Ishikawa (cell line): ENCODE measurements around the gene RFTN1.

Experiments used
- CEBPB ChIP-seq: IDR thresholded peaks from 2 replicates; pipeline ENCODE4 v1.6.1; 2012
- CREB1 ChIP-seq: IDR thresholded peaks from 2 replicates; pipeline ENCODE4 v1.6.1; 2012; ENCODE audit warnings: low read depth
- EGR1 ChIP-seq: IDR thresholded peaks from 2 replicates; pipeline ENCODE4 v1.6.1; 2012
- EP300 ChIP-seq: IDR thresholded peaks from 2 replicates; pipeline ENCODE4 v1.6.1; 2012; ENCODE audit warnings: borderline replicate concordance
- FOXM1 ChIP-seq: IDR thresholded peaks from 2 replicates; pipeline ENCODE4 v1.6.1; 2012; ENCODE audit warnings: low read depth, borderline replicate concordance
- RAD21 ChIP-seq: IDR thresholded peaks from 2 replicates; pipeline ENCODE4 v1.6.1; 2012; ENCODE audit warnings: low read depth
- TAF1 ChIP-seq: IDR thresholded peaks from 2 replicates; pipeline ENCODE4 v1.6.1; 2012; ENCODE audit warnings: low read depth, mild to moderate bottlenecking
- TEAD4 ChIP-seq: IDR thresholded peaks from 2 replicates; pipeline ENCODE4 v1.6.1; 2012
- YY1 ChIP-seq: IDR thresholded peaks from 2 replicates; pipeline ENCODE4 v1.6.1; 2012; ENCODE audit warnings: low read depth
- TF ChIP-seq, protein P1 (sequence below): IDR thresholded peaks from 2 replicates; pipeline ENCODE4 v1.6.1; 2012
- TF ChIP-seq, protein P2 (sequence below): IDR thresholded peaks from 2 replicates; pipeline ENCODE4 v1.6.1; 2012; ENCODE audit warnings: low read depth, mild to moderate bottlenecking
- TF ChIP-seq, protein P3 (sequence below): IDR thresholded peaks from 2 replicates; pipeline ENCODE4 v1.6.1; 2012

DNA sequence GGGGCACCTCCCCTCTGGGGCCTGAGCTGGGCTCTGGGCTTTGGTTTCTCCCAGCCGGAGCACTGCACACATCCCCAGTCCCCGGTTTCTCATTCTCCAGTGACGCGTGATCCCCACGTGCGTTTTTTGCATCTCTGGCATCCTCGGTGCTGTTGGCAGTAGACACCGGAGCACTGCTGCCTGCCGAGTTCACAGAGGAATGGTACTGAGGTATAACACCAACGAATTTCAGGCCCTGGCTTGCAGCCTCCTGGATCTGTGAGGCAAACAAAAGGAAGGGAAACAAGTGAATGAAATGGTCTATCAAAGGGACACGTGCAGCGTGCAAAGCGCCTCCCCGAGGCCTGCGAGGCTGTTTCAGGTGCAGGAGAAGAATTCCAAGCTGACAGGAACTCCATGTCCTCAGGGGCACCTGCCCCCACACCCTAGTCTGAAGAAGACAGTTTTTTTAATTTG lies 135.6 kb downstream of the RFTN1 start:
- TF ChIP-seq RAD21 (no peak), YY1 (no peak), EGR1 (no peak), EP300 (no peak), CEBPB (no peak), FOXM1 (no peak), TEAD4 (no peak), TAF1 (no peak), CREB1 (no peak)
- TF ChIP-seq, protein P1, sequence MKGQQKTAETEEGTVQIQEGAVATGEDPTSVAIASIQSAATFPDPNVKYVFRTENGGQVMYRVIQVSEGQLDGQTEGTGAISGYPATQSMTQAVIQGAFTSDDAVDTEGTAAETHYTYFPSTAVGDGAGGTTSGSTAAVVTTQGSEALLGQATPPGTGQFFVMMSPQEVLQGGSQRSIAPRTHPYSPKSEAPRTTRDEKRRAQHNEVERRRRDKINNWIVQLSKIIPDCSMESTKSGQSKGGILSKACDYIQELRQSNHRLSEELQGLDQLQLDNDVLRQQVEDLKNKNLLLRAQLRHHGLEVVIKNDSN: no peak
- TF ChIP-seq, protein P2, sequence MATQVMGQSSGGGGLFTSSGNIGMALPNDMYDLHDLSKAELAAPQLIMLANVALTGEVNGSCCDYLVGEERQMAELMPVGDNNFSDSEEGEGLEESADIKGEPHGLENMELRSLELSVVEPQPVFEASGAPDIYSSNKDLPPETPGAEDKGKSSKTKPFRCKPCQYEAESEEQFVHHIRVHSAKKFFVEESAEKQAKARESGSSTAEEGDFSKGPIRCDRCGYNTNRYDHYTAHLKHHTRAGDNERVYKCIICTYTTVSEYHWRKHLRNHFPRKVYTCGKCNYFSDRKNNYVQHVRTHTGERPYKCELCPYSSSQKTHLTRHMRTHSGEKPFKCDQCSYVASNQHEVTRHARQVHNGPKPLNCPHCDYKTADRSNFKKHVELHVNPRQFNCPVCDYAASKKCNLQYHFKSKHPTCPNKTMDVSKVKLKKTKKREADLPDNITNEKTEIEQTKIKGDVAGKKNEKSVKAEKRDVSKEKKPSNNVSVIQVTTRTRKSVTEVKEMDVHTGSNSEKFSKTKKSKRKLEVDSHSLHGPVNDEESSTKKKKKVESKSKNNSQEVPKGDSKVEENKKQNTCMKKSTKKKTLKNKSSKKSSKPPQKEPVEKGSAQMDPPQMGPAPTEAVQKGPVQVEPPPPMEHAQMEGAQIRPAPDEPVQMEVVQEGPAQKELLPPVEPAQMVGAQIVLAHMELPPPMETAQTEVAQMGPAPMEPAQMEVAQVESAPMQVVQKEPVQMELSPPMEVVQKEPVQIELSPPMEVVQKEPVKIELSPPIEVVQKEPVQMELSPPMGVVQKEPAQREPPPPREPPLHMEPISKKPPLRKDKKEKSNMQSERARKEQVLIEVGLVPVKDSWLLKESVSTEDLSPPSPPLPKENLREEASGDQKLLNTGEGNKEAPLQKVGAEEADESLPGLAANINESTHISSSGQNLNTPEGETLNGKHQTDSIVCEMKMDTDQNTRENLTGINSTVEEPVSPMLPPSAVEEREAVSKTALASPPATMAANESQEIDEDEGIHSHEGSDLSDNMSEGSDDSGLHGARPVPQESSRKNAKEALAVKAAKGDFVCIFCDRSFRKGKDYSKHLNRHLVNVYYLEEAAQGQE: no peak
- TF ChIP-seq, protein P3, sequence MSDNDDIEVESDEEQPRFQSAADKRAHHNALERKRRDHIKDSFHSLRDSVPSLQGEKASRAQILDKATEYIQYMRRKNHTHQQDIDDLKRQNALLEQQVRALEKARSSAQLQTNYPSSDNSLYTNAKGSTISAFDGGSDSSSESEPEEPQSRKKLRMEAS: no peak
